CD4-positive, alpha-beta T cell (primary cell): ENCODE results near the gene SLC18A2. TPM values are rescaled to one million over a fixed set of nuclear protein-coding genes. Genes with fewer than 3 reads are reported as not detected.

Experiments
- ATAC-seq: fragments of 200-7000 bp; cut with Tn5 transposase; one replicate; pipeline ENCODE4 v1.10.0; 2022; ENCODE audit warnings: mild to moderate bottlenecking; ENCODE audit not compliant: poor library complexity
- CTCF ChIA-PET: fragments of 350-600 bp; sonication (Branson Sonifier 250); formaldehyde crosslinking; loops from one replicate; lab custom pipeline; 2021; ENCODE audit warnings: antibody characterized with exemption, inconsistent platforms; lab: Charles Lee
- POLR2A ChIA-PET: fragments of 350-600 bp; sonication (Branson Sonifier 250); formaldehyde crosslinking; loops from one replicate; lab custom pipeline; 2021; ENCODE audit warnings: antibody characterized with exemption, inconsistent platforms; lab: Charles Lee
- DNase-seq, 14 experiments: peaks; one replicate each; pipeline ENCODE4 v3.0.0-alpha.2; 2013 to 2020; ENCODE audit warnings: mixed read lengths in 2 of 14
- H3K27ac ChIP-seq, 2 donors: one replicate each; pipeline versions ENCODE4 v1.5.1 to v1.7.0; 2013; ENCODE audit warnings: low read length in 2 of 2, low read depth in 1 of 2, mild to moderate bottlenecking in 1 of 2
- H3K27me3 ChIP-seq, 2 experiments: 1 replicate in 1 of 2; 2 replicates in 1 of 2; pipeline versions ENCODE4 v1.6.1 to v1.7.0; 2013; ENCODE audit warnings: low read length in 2 of 2, control low read depth in 1 of 2, mild to moderate bottlenecking in 1 of 2, moderate library complexity in 1 of 2; ENCODE audit not compliant: insufficient read depth in 2 of 2, control insufficient read depth in 1 of 2
- H3K36me3 ChIP-seq: one replicate; pipeline ENCODE4 v1.6.1; 2013; ENCODE audit warnings: low read length, control low read depth; ENCODE audit not compliant: insufficient read depth
- H3K4me1 ChIP-seq: one replicate; pipeline ENCODE4 v1.6.1; 2013; ENCODE audit warnings: low read length, control low read depth; ENCODE audit not compliant: insufficient read depth
- H3K4me3 ChIP-seq: one replicate; pipeline ENCODE4 v1.5.1; 2013; ENCODE audit warnings: mild to moderate bottlenecking, low read length, moderate library complexity
- H3K9me3 ChIP-seq, 2 experiments: 1 replicate in 1 of 2; 2 replicates in 1 of 2; pipeline versions ENCODE4 v1.6.1 to v1.7.0; 2013; ENCODE audit warnings: low read length in 2 of 2, mild to moderate bottlenecking in 2 of 2, control low read depth in 1 of 2, moderate library complexity in 1 of 2; ENCODE audit not compliant: control insufficient read depth in 1 of 2, insufficient read depth in 1 of 2
- H3K27ac Mint-ChIP-seq: one replicate; pipeline ENCODE4 v1.8.0; 2020; ENCODE audit warnings: mixed read lengths
- H3K27me3 Mint-ChIP-seq: one replicate; pipeline ENCODE4 v1.8.0; 2021; ENCODE audit warnings: mixed read lengths
- H3K36me3 Mint-ChIP-seq: one replicate; pipeline ENCODE4 v1.8.0; 2021; ENCODE audit warnings: low read depth, mixed read lengths
- H3K4me1 Mint-ChIP-seq: one replicate; pipeline ENCODE4 v1.8.0; 2021; ENCODE audit warnings: low read depth, mixed read lengths
- H3K4me3 Mint-ChIP-seq: one replicate; pipeline ENCODE4 v1.8.0; 2020; ENCODE audit warnings: mild to moderate bottlenecking, mixed read lengths
- H3K9me3 Mint-ChIP-seq: one replicate; pipeline ENCODE4 v1.8.0; 2020; ENCODE audit warnings: mixed read lengths
- intact Hi-C, 2 experiments: fragments of 100-400 bp; cut with DNase I in 1 of 2; cut with micrococcal nuclease in 1 of 2; formaldehyde crosslinking; loops; one replicate each; pipeline versions ENCODE4 v1.15.1 to v1.9.0; 2023 to 2025; cut with DNase I, micrococcal nuclease
- total RNA-seq, 174 experiments: library from RNA in 2 of 174; stranded (reverse) in 2 of 174; gene quantifications; one replicate each; pipeline ENCODE4 v1.2.3 and lab custom pipeline; 2021 to 2026
- TF ChIP-seq, protein P1 (sequence below): fragments of 200-600 bp; IDR thresholded peaks from one replicate; pipeline ENCODE4 v1.8.0; 2022; ENCODE audit warnings: antibody characterized with exemption, mild to moderate bottlenecking

The SLC18A2 gene
- total RNA-seq, 2 experiments from 2014 or later, result 0.92 to 1.2 TPM

DNA sequence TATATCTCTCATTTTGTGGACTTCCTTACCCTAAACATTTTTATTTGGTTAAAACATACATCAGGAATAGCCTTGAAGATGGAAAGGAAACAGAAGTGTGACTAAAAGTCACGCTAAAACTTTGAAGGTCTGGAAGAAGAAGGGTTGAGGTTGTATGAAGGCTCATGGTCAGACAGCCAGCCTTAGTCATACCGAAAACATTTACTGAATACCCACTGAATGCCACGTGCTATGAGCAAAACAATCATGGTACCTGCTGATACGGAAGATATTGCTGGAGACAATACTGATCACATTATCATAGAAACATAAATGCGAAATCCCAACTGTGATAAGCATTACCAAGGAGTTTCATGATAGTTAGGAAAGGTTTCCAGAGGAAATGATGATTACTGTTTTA is 70.3 kb downstream of the SLC18A2 start:
- Histone ChIP-seq H3K27ac (no peak overlapping the region), H3K4me1 (no peaks in the 10 kb centered on the region), H3K9me3 (no peaks in the 10 kb centered on the region), H3K27me3 (no peaks in the 10 kb centered on the region), H3K4me3 (no peak overlapping the region), H3K36me3 (peaks cover 2% of the 10 kb centered on the region)
- Mint-ChIP-seq H3K4me1 (peaks cover 22% of the 10 kb centered on the region), H3K27ac (no peak overlapping the region), H3K27me3 (no peaks in the 10 kb centered on the region), H3K4me3 (no peak overlapping the region), H3K9me3 (no peaks in the 10 kb centered on the region), H3K36me3 (peaks cover 79% of the 10 kb centered on the region)
- ATAC-seq (no peak), DNase-seq (no peak)
- ChIA-PET POLR2A (no interaction called here), CTCF (no interaction called here)
- intact Hi-C loops, result no loop called here
- TF ChIP-seq, protein P1, sequence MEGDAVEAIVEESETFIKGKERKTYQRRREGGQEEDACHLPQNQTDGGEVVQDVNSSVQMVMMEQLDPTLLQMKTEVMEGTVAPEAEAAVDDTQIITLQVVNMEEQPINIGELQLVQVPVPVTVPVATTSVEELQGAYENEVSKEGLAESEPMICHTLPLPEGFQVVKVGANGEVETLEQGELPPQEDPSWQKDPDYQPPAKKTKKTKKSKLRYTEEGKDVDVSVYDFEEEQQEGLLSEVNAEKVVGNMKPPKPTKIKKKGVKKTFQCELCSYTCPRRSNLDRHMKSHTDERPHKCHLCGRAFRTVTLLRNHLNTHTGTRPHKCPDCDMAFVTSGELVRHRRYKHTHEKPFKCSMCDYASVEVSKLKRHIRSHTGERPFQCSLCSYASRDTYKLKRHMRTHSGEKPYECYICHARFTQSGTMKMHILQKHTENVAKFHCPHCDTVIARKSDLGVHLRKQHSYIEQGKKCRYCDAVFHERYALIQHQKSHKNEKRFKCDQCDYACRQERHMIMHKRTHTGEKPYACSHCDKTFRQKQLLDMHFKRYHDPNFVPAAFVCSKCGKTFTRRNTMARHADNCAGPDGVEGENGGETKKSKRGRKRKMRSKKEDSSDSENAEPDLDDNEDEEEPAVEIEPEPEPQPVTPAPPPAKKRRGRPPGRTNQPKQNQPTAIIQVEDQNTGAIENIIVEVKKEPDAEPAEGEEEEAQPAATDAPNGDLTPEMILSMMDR, result no peak

DNA sequence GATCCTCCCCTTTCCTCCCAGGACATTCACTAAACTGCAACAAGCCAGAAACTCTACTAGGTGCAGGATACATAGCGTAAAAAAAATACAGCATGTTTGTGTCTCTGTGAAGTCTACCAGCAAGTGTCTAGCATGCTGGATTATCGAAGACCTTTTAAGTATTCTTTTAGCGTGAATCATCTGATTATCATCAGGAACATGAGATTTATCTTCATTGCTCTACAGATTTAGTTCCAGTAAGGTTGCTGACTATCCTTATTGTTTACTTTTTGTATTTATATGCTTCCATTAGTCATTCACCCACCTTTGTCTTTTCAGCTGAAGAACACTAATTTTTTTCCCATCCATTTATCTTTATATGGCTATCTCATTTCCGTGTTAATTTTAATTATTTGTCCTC is 71.5 kb downstream of the SLC18A2 start:
- H3K4me3 ChIP-seq, result no peak overlapping the region
- no peak overlapping the region for H3K27ac ChIP-seq
- no peaks in the 10 kb centered on the region for H3K27me3 ChIP-seq
- no peak for ATAC-seq
- no peak overlapping the region for H3K4me3 Mint-ChIP-seq
- H3K36me3 Mint-ChIP-seq, result peaks cover 70% of the 10 kb centered on the region
- POLR2A ChIA-PET, result no interaction called here
- no peaks in the 10 kb centered on the region for H3K4me1 ChIP-seq
- H3K27ac Mint-ChIP-seq, result no peak overlapping the region
- H3K9me3 ChIP-seq, result no peaks in the 10 kb centered on the region
- H3K9me3 Mint-ChIP-seq, result no peaks in the 10 kb centered on the region
- H3K27me3 Mint-ChIP-seq, result no peaks in the 10 kb centered on the region
- DNase-seq, result no peak
- CTCF ChIA-PET, result no interaction called here
- TF ChIP-seq, protein P1, result no peak
- H3K36me3 ChIP-seq, result peaks cover 3% of the 10 kb centered on the region
- intact Hi-C loops, result no loop called here
- H3K4me1 Mint-ChIP-seq, result peaks cover 22% of the 10 kb centered on the region

DNA sequence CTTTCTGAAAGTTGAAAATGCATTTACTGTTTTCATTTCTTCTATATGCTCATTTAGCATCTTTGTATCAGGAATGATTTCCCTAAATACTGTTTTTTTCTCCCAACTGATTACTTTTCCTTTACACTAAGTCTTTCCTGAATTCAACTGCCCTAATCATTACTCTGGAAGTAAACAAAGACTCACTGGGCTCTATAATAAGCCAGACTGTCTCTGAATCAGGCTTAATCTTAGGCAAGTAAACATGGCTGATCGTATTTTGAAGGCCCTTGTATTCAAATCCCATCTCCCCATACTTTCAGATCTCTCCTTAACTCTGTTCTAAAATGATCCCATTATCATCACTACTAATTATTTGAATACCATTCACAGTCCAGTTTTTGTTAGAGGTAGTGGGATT is 72.7 kb downstream of the SLC18A2 start:
- ATAC-seq, result no peak
- Histone ChIP-seq H3K36me3 (peaks cover 11% of the 10 kb centered on the region), H3K4me3 (no peak overlapping the region), H3K27me3 (no peaks in the 10 kb centered on the region), H3K9me3 (no peaks in the 10 kb centered on the region), H3K4me1 (no peaks in the 10 kb centered on the region), H3K27ac (no peak overlapping the region)
- TF ChIP-seq, protein P1, result no peak
- Mint-ChIP-seq H3K36me3 (peaks cover 71% of the 10 kb centered on the region), H3K4me1 (peaks cover 22% of the 10 kb centered on the region), H3K27me3 (no peaks in the 10 kb centered on the region), H3K4me3 (no peak overlapping the region), H3K27ac (no peak overlapping the region), H3K9me3 (no peaks in the 10 kb centered on the region)
- no peak for DNase-seq
- CTCF ChIA-PET, result no interaction called here
- POLR2A ChIA-PET, result no interaction called here
- intact Hi-C loops, result no loop called here
